Thyroid gland (tissue), 4 donors: ENCODE results near the gene CEP152. TPM values are rescaled to one million over a fixed set of nuclear protein-coding genes. Genes with fewer than 3 reads are reported as not detected.

Experiments
- DNase-seq, 2 donors: peaks; one replicate each; pipeline ENCODE4 v3.0.0-alpha.2; 2019
- H3K27ac ChIP-seq, 3 donors: fragments of 200-600 bp; sonication (generic); 1 replicate in 2 of 3; 2 replicates in 1 of 3; pipeline ENCODE4 v1.5.1; 2016 to 2019; ENCODE audit warnings: mild to moderate bottlenecking in 1 of 3, moderate library complexity in 1 of 3
- H3K27me3 ChIP-seq: fragments of 200-600 bp; sonication (generic); one replicate; pipeline ENCODE4 v1.5.1; 2019
- H3K36me3 ChIP-seq, 2 donors: fragments of 200-600 bp; sonication (generic); one replicate each; pipeline ENCODE4 v1.5.1; 2016 to 2019
- H3K4me1 ChIP-seq, 2 donors: fragments of 200-600 bp; sonication (generic); one replicate each; pipeline ENCODE4 v1.5.1; 2017 to 2019
- H3K4me3 ChIP-seq, 3 donors: fragments of 200-600 bp; sonication (generic); replicated peaks in 1 of 3; 1 replicate in 2 of 3; 2 replicates in 1 of 3; pipeline ENCODE4 v1.5.1; 2016; ENCODE audit warnings: mild to moderate bottlenecking in 1 of 3
- H3K9me3 ChIP-seq: fragments of 200-600 bp; sonication (generic); one replicate; pipeline ENCODE4 v1.5.1; 2017
- POLR2A ChIP-seq, 2 donors: fragments of 450-650 bp; IDR thresholded peaks; one replicate each; pipeline ENCODE4 v1.6.1; 2017; ENCODE audit warnings: antibody characterized with exemption in 2 of 2, mild to moderate bottlenecking in 2 of 2, moderate library complexity in 1 of 2
- WGBS, 2 donors: methylation state at CpG; one replicate each; pipeline ENCODE4 v1.1.5; 2017; 5-methylcytosine and 5-hydroxymethylcytosine counted together
- intact Hi-C: fragments of 100-400 bp; cut with DNase I; formaldehyde crosslinking; loops from one replicate; pipeline ENCODE4 v1.15.1; 2023
- total RNA-seq, 4 donors: library from RNA; depleted of rRNA; stranded (reverse); fragments of >200 nt; gene quantifications; one replicate each; pipeline ENCODE4 v1.2.3, GENCODE V29; 2016
- TF ChIP-seq, protein P1 (sequence below), 6 experiments: fragments of 200-600 bp in 3 of 6; fragments of 450-650 bp in 3 of 6; sonication (generic) in 3 of 6; IDR thresholded peaks; one replicate each; pipeline ENCODE4 v1.5.1; 2016 to 2019; ENCODE audit warnings: antibody characterized with exemption in 6 of 6, mild to moderate bottlenecking in 2 of 6, inconsistent platforms in 1 of 6, moderate library complexity in 1 of 6

The CEP152 gene
- total RNA-seq, 4 donors from 2014 or later: 5.5 to 7.7 (median 6.8) TPM

DNA sequence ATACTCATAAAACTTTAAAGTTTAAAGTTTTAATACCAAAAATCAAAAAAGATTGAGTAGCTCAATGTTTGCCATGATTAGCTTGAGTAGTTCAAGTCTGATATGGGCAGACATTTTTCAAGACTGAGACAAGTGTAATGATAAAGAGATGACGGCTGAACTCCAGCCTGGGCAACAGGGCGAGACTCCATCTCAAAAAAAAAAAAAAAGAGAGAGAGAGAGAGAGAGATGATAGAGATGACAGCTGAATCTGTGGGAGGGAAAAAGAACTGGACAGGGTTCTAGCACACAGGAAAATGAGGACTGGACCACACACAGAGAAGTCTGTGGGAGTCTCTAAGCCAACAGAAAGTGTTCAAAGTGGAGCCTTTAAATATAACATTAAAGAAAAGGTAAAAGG, 25.2 kb downstream of the CEP152 start:
- peaks cover 12 to 15% of the 10 kb centered on the region in 2 donors for H3K4me1 ChIP-seq
- no peaks in the 10 kb centered on the region for H3K27me3 ChIP-seq
- no peak overlapping the region for H3K4me3 ChIP-seq
- H3K9me3 ChIP-seq: no peaks in the 10 kb centered on the region
- no peaks in the 10 kb centered on the region for H3K36me3 ChIP-seq
- peak overlapping the region; percentile 18 to 80 (median 57) for H3K27ac ChIP-seq
- TF ChIP-seq, protein P1, sequence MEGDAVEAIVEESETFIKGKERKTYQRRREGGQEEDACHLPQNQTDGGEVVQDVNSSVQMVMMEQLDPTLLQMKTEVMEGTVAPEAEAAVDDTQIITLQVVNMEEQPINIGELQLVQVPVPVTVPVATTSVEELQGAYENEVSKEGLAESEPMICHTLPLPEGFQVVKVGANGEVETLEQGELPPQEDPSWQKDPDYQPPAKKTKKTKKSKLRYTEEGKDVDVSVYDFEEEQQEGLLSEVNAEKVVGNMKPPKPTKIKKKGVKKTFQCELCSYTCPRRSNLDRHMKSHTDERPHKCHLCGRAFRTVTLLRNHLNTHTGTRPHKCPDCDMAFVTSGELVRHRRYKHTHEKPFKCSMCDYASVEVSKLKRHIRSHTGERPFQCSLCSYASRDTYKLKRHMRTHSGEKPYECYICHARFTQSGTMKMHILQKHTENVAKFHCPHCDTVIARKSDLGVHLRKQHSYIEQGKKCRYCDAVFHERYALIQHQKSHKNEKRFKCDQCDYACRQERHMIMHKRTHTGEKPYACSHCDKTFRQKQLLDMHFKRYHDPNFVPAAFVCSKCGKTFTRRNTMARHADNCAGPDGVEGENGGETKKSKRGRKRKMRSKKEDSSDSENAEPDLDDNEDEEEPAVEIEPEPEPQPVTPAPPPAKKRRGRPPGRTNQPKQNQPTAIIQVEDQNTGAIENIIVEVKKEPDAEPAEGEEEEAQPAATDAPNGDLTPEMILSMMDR (IDR thresholded peaks at IDR 0.05): no peak
- 75 to 85% methylated on average over 2 of the region's 2 CpGs for WGBS, 2 donors
- intact Hi-C loops: no loop called here
- DNase-seq: no peak

- TF ChIP-seq, protein P1 (IDR thresholded peaks at IDR 0.05): no peak
- TF ChIP-seq POLR2A (IDR thresholded peaks at IDR 0.05): no peak
These were observed 25.7 kb downstream of the CEP152 start for GRCh38 chr15:48785195-48785594.

DNA sequence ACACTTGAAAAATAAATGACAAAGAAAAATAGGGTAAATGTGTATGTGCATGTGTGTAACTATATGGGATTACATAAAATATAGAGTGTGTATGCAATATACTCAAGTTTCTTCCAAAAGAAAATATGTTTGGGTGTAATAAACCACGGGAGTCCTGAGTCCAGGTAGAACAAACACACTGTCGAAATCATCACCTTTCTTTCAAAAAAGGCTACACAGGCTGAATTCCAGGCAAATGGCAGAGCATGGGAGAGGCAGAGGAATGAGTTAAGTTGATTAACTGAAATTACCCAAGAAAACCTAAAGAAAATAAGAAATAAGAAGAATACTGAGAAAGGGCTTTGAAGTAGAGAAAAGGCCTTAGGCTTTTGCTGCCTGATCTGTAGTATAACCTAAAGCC, 26.1 kb downstream of the CEP152 start:
- Histone ChIP-seq H3K36me3 (no peaks in the 10 kb centered on the region), H3K27ac (peak overlapping the region; percentile 56 to 80 (median 57)), H3K9me3 (no peaks in the 10 kb centered on the region), H3K27me3 (no peaks in the 10 kb centered on the region), H3K4me3 (no peak overlapping the region), H3K4me1 (peaks cover 12 to 15% of the 10 kb centered on the region in 2 donors)
- intact Hi-C loops: no loop called here
- TF ChIP-seq POLR2A (IDR thresholded peaks at IDR 0.05): no peak
- TF ChIP-seq, protein P1 (IDR thresholded peaks at IDR 0.05): no peak
- WGBS, 2 donors: 47 to 59% methylated on average over 2 of the region's 2 CpGs
- no peak for DNase-seq

More at GRCh38 chr15:48785195-48785594, 25.7 kb downstream of the CEP152 start:
- intact Hi-C loops: no loop called here
- no peaks in the 10 kb centered on the region for H3K36me3 ChIP-seq
- H3K9me3 ChIP-seq: no peaks in the 10 kb centered on the region
- H3K4me3 ChIP-seq: no peak overlapping the region
- H3K4me1 ChIP-seq: peaks cover 12 to 15% of the 10 kb centered on the region in 2 donors
- 23 to 38% methylated on average over 3 of the region's 3 CpGs for WGBS, 2 donors
- H3K27ac ChIP-seq: peak overlapping the region; percentile 56 to 80 (median 57)
- DNase-seq: peak; percentile 73 to 84
- no peaks in the 10 kb centered on the region for H3K27me3 ChIP-seq

DNA sequence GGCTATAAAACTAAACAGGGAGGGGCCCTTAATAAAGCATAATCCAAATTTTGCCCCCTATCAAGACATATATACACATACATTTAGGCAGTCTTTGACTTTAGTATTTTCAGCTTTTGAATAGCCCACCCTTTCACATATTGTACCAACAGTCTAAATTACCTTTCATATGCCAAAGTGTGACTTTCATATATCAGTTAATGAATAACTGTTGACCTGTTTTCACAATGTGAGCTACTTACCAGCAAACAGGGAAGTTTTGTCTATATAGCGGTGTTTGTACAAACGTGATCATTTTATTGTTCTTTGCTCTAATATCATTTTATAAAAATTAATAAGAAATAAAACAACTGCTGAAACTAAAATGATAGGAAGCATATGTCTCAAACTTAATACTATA, 28.0 kb downstream of the CEP152 start:
- no peaks in the 10 kb centered on the region for H3K27me3 ChIP-seq
- 96 to 98% methylated on average over 2 of the region's 2 CpGs for WGBS, 2 donors
- peaks cover 12 to 15% of the 10 kb centered on the region in 2 donors for H3K4me1 ChIP-seq
- no peaks in the 10 kb centered on the region for H3K36me3 ChIP-seq
- H3K9me3 ChIP-seq: no peaks in the 10 kb centered on the region
- TF ChIP-seq, protein P1 (IDR thresholded peaks at IDR 0.05): no peak
- H3K27ac ChIP-seq: no peak overlapping the region
- no peak for DNase-seq
- intact Hi-C loops: no loop called here
- H3K4me3 ChIP-seq: no peak overlapping the region

- Histone ChIP-seq H3K9me3 (no peaks in the 10 kb centered on the region), H3K36me3 (no peaks in the 10 kb centered on the region), H3K27me3 (no peaks in the 10 kb centered on the region), H3K27ac (no peak overlapping the region), H3K4me1 (peaks cover 12 to 19% of the 10 kb centered on the region in 2 donors), H3K4me3 (no peak overlapping the region)
- TF ChIP-seq POLR2A (IDR thresholded peaks at IDR 0.05): no peak
- TF ChIP-seq, protein P1 (IDR thresholded peaks at IDR 0.05): no peak
- DNase-seq: no peak
- intact Hi-C loops: no loop called here
- 97% methylated on average over 5 of the region's 5 CpGs for WGBS, 2 donors
These were observed 29.3 kb downstream of the CEP152 start for GRCh38 chr15:48781481-48782081.
